Gastrocnemius medialis (tissue), 4 donors: ENCODE results near the gene KIAA1614.

Source experiments
- POLR2A ChIP-seq, 2 donors: fragments of 450-650 bp; IDR thresholded peaks; one replicate each; pipeline ENCODE4 v1.6.1; 2017; ENCODE audit warnings: antibody characterized with exemption in 2 of 2, mild to moderate bottlenecking in 2 of 2, moderate library complexity in 2 of 2
- TF ChIP-seq, protein P1 (sequence below), 5 experiments: fragments of 450-650 bp in 3 of 5; fragments of 200-600 bp in 2 of 5; sonication (generic) in 2 of 5; IDR thresholded peaks in 4 of 5; conservative IDR thresholded peaks in 1 of 5; 1 replicate in 4 of 5; 2 replicates in 1 of 5; pipeline ENCODE4 v1.5.1; 2016 to 2019; ENCODE audit warnings: antibody characterized with exemption in 5 of 5, mild to moderate bottlenecking in 3 of 5, moderate library complexity in 3 of 5

DNA sequence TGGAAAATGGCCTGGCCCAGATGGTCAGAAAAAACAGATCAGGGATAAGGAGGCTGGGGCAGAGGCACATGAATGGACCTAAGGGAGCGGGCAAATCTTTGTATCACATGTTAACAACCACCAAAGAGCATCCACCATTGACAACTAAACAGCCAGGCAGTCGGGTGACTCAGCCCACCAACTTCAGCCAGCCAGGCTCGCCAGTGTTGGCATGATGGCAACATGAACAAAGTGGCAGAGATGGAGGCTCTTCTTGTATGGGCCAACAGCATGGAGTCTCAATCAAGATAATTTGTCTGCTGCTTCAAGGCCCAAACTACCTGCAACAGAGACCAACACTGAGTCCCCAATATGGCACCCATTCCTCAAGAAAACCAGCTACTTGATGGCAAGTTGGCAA, 16.5 kb upstream of the KIAA1614 start:
- TF ChIP-seq, protein P1, sequence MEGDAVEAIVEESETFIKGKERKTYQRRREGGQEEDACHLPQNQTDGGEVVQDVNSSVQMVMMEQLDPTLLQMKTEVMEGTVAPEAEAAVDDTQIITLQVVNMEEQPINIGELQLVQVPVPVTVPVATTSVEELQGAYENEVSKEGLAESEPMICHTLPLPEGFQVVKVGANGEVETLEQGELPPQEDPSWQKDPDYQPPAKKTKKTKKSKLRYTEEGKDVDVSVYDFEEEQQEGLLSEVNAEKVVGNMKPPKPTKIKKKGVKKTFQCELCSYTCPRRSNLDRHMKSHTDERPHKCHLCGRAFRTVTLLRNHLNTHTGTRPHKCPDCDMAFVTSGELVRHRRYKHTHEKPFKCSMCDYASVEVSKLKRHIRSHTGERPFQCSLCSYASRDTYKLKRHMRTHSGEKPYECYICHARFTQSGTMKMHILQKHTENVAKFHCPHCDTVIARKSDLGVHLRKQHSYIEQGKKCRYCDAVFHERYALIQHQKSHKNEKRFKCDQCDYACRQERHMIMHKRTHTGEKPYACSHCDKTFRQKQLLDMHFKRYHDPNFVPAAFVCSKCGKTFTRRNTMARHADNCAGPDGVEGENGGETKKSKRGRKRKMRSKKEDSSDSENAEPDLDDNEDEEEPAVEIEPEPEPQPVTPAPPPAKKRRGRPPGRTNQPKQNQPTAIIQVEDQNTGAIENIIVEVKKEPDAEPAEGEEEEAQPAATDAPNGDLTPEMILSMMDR (IDR thresholded peaks at IDR 0.05 in 4 of 5, conservative IDR thresholded peaks at IDR 0.05 in 1 of 5) = no peak
- no peak for TF ChIP-seq POLR2A (IDR thresholded peaks at IDR 0.05)
